ENCODE results near the gene CORO2B. TPM values are rescaled to one million over a fixed set of nuclear protein-coding genes. Genes with fewer than 3 reads are reported as not detected.

Gene CORO2B
- total RNA-seq, 1 experiment from 2014 or later, result 0.14 TPM

GRCh38 chr15:68595761-68596160 is 17.0 kb downstream of the CORO2B start:
- no TSS peak for BruUV-seq (replicated peaks)
- Mint-ChIP-seq H3K27ac (ENCODE audit: unreplicated experiment) (no peak overlapping the region), H3K36me3 (ENCODE audit: insufficient read depth, unreplicated experiment) (no peaks in the 10 kb centered on the region), H3K27me3 (ENCODE audit: unreplicated experiment) (peaks cover 100% of the 10 kb centered on the region), H3K4me3 (ENCODE audit: low read depth, unreplicated experiment) (no peak overlapping the region), H3K4me1 (ENCODE audit: low read depth, unreplicated experiment) (no peaks in the 10 kb centered on the region), H3K9me3 (ENCODE audit: low read depth, unreplicated experiment) (no peaks in the 10 kb centered on the region)
- intact Hi-C loops (cut with micrococcal nuclease; ENCODE audit: unreplicated experiment), result no loop called here
- no peak for TF ChIP-seq CTCF (IDR thresholded peaks at IDR 0.05; ENCODE audit: unreplicated experiment)
- DNase-seq, result no peak
- CTCF ChIA-PET, result no interaction called here

- no peaks in the 10 kb centered on the region for H3K4me1 Mint-ChIP-seq (ENCODE audit: low read depth, unreplicated experiment)
- no peak for TF ChIP-seq CTCF (IDR thresholded peaks at IDR 0.05; ENCODE audit: unreplicated experiment)
- H3K36me3 Mint-ChIP-seq (ENCODE audit: insufficient read depth, unreplicated experiment), result no peaks in the 10 kb centered on the region
- H3K27me3 Mint-ChIP-seq (ENCODE audit: unreplicated experiment), result peaks cover 100% of the 10 kb centered on the region
- H3K27ac Mint-ChIP-seq (ENCODE audit: unreplicated experiment), result no peak overlapping the region
- H3K9me3 Mint-ChIP-seq (ENCODE audit: low read depth, unreplicated experiment), result no peaks in the 10 kb centered on the region
- intact Hi-C loops (cut with micrococcal nuclease; ENCODE audit: unreplicated experiment), result no loop called here
- DNase-seq, result no peak
- no peak overlapping the region for H3K4me3 Mint-ChIP-seq (ENCODE audit: low read depth, unreplicated experiment)
- CTCF ChIA-PET, result no interaction called here
- no TSS peak for BruUV-seq (replicated peaks)
These were observed 17.9 kb downstream of the CORO2B start for GRCh38 chr15:68596691-68597090.

GRCh38 chr15:68597581-68597980 is 18.8 kb downstream of the CORO2B start:
- H3K9me3 Mint-ChIP-seq (ENCODE audit: low read depth, unreplicated experiment), result no peaks in the 10 kb centered on the region
- H3K36me3 Mint-ChIP-seq (ENCODE audit: insufficient read depth, unreplicated experiment), result no peaks in the 10 kb centered on the region
- no peak overlapping the region for H3K4me3 Mint-ChIP-seq (ENCODE audit: low read depth, unreplicated experiment)
- no peak for DNase-seq
- H3K4me1 Mint-ChIP-seq (ENCODE audit: low read depth, unreplicated experiment), result no peaks in the 10 kb centered on the region
- no peak overlapping the region for H3K27ac Mint-ChIP-seq (ENCODE audit: unreplicated experiment)
- TF ChIP-seq CTCF (IDR thresholded peaks at IDR 0.05; ENCODE audit: unreplicated experiment), result no peak
- peaks cover 100% of the 10 kb centered on the region for H3K27me3 Mint-ChIP-seq (ENCODE audit: unreplicated experiment)
- CTCF ChIA-PET, result interaction anchor here (0.7 to 1.5 kb wide), 2 partner anchors 76 to 845 kb away, joined by 3 read pairs; no protein-coding TSS in a partner anchor
- intact Hi-C loops (cut with micrococcal nuclease; ENCODE audit: unreplicated experiment), result no loop called here
- no TSS peak for BruUV-seq (replicated peaks)

GRCh38 chr15:68598171-68599152 is 19.7 kb downstream of the CORO2B start:
- TF ChIP-seq CTCF (IDR thresholded peaks at IDR 0.05; ENCODE audit: unreplicated experiment), result no peak
- H3K27ac Mint-ChIP-seq (ENCODE audit: unreplicated experiment), result no peak overlapping the region
- intact Hi-C loops (cut with micrococcal nuclease; ENCODE audit: unreplicated experiment), result no loop called here
- H3K36me3 Mint-ChIP-seq (ENCODE audit: insufficient read depth, unreplicated experiment), result no peaks in the 10 kb centered on the region
- H3K4me1 Mint-ChIP-seq (ENCODE audit: low read depth, unreplicated experiment), result no peaks in the 10 kb centered on the region
- no peaks in the 10 kb centered on the region for H3K9me3 Mint-ChIP-seq (ENCODE audit: low read depth, unreplicated experiment)
- CTCF ChIA-PET, result interaction anchor here (0.7 to 1.5 kb wide), 2 partner anchors 75 to 844 kb away, joined by 3 read pairs; no protein-coding TSS in a partner anchor
- no peak for DNase-seq
- H3K4me3 Mint-ChIP-seq (ENCODE audit: low read depth, unreplicated experiment), result no peak overlapping the region
- BruUV-seq (replicated peaks), result no TSS peak
- peaks cover 100% of the 10 kb centered on the region for H3K27me3 Mint-ChIP-seq (ENCODE audit: unreplicated experiment)

Measured in Calu3 (cell line).